ENCODE measurements around the gene CRNN.

The CRNN gene

DNA sequence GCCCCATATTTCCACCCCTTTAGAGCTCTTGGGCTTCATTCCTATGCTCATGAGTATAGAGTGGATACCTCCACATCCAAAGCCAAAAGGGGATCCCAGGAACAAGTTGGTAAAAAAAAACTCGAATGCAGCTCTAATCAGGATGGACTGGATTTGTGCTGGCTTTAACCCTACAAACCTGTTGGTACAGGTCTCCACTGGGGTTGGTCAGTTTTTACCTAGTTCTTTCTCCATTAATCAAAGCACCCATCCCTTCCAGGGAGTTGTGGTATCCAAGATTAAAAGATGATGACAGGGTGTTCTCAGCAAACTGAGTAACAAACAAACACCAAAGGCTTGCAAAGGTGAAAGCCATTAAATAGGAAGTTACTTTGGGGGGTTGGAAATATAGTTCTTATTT, 5.9 kb upstream of the CRNN start:
- no peak for DNase-seq (ENCODE audit: low read depth)

DNA sequence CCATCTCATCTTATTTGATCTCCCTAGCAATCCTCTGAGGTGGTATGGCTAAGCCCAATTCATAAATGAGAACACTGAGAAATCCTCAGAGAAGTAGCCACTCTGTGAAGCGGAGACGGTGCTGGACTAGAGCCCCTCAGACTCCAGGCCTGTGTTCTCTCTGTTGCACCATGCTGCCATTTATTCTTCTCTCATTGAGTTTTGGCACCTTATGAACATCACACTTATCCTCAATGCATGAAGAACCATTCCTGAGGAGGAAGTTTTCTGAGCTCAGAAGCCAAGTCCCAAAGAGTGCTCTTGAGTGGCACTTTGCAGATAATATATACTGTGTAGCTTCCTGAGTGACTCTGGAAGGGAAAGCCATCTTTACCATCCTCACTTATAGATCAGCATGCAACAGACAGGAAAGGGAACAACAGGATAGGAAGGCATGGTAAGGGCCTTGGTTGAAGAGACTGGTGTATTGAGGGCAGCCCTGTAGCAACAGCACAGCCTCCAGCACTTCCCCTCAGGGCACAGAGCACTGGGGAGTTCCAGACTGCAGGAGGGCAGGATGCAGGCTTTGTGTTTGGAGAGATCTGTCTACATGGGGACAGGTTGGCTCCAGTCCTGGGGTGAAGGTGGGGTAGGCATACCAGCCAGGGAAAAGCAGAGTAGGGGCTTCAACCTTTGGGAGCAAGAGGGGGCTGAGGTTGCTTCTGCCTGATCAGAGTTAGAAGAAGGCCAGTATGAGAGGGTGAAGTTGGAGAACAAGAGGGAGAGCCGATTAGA, 1.6 kb upstream of the CRNN start:
- no peak for DNase-seq (ENCODE audit: low read depth)

- no peak for DNase-seq (ENCODE audit: low read depth)
Observed at GRCh38 chr1:152412756-152413155, 1.3 kb downstream of the CRNN start.

- DNase-seq (ENCODE audit: low read depth) = no peak
Observed at GRCh38 chr1:152411134-152411533, 2.9 kb downstream of the CRNN start.

GRCh38 chr1:152410599-152410998, 3.5 kb downstream of the CRNN start:
- DNase-seq (ENCODE audit: low read depth) = no peak

DNA sequence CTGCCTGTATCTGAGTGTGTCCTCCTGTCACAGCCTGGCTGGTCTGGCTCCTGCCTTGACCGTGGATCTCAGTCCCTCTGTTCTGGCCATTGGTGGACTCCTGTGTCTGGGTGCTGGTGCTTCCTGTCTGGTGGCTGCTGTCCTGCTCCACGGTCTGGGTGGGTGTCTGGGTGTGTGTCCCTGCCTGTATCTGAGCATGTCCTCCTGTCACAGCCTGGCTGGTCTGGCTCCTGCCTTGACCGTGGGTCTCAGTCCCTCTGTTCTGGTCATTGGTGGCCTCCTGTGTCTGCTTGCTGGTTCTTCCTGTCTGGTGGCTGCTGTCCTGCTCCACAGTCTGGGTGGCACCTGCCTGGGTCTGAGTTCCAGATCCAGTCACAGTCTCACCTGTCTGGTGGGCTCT, 4.0 kb downstream of the CRNN start:
- no peak for DNase-seq (ENCODE audit: low read depth)

DNA sequence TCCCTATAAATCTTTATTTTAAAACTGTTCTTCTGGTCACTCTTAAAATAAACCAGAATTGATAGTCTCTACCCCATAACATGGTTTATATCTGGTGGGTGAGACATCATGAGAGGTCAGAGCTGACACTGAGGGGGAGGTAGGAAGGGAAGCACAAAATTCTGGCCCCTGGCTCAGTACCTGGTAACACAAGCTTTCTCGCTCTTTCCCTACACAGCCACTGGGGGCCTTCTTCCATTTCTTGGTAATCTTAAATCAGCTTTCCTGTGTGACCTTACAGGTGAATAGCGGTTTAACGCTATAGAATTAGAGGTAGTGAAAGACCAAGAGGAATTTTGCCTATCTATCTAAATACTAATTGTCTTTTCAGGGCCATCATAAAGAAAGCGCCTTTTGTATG, 5.4 kb downstream of the CRNN start:
- no peak for DNase-seq (ENCODE audit: low read depth)

- no peak for DNase-seq (ENCODE audit: low read depth)
Observed at GRCh38 chr1:152398812-152399698, 15.0 kb downstream of the CRNN start.

DNA sequence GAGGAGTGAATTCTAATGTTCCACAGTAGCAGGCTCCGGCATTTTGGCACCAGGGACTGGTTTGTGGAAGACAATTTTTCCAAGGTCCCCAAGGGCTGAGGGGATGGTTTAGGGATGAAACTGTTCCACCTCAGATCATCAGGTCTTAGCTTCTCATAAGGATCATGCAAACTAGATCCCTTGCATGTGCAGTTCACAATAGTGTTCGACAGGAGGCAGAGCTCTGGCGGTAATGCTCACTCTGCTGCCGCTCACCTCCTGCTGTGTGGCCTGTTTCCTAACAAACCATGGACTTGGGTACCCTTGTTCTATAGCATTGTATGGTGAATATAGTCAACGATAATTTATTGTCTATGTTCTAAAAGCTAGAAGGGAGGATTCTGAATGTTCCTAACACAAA, 16.6 kb downstream of the CRNN start:
- no peak for DNase-seq (ENCODE audit: low read depth)

- DNase-seq (ENCODE audit: low read depth) = no peak
Observed at GRCh38 chr1:152394151-152394550, 19.9 kb downstream of the CRNN start.

- no peak for DNase-seq (ENCODE audit: low read depth)
Observed at GRCh38 chr1:152392909-152393308, 21.2 kb downstream of the CRNN start.

DNA sequence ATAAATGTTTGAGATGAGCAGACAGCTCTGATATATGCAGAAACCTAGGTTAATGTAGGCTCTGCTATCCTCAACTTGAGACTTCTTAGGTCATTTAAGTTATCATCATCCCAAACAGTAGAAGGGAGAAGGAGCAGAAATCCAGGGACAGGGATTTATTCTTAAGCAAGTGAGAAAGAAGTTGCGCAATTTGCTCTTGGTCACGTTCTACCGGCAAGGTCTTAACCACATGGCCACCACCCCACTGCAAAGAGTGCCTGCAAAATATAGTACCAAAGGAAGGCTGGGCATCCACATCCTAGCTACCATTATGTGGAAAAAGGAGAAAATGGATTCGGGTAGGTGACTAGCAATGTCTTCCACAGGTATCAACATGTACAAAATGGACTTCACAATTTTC, 25.2 kb downstream of the CRNN start:
- DNase-seq (ENCODE audit: low read depth) = no peak

DNA sequence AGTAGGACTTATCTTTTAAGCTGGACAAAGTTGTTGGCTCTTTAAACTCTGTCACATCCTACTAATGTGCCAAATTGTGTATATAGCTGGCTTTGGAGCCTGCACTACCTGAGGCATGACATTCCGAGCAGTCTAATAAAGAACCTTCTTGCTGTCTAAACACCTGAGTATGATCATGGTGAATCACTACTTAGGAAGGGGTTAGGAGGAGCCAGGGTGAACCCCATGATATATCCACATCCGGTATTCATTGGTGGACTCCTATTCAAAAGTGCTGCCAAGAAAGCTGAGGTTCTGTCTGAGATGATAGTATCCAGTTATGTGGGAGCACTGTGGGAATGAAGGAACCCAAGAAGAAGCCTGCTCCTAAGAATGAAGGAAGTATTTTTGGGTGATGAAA, 27.1 kb downstream of the CRNN start:
- DNase-seq (ENCODE audit: low read depth) = no peak

GRCh38 chr1:152380932-152381331, 33.1 kb downstream of the CRNN start:
- DNase-seq (ENCODE audit: low read depth) = no peak

DNA sequence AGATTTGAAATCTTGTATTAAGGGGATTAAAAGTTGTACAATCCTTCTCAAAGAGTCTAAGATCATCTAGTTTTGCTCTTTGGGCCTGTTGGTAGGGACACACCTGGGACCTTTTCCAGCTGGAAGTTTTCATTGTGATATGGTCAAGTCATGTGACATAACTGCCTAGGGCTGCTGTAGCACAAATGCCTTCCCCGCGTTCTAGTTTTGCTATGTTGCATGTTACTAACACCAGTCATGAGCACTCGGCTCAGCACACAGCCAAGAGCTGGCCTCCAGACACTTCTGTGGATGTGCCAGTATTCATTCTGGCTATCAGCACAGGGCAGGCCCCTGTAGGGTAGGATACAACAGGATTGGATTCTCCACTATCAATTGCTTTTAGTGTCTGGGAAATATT, 39.6 kb downstream of the CRNN start:
- no peak for DNase-seq (ENCODE audit: low read depth)

GRCh38 chr1:152372672-152373071, 41.4 kb downstream of the CRNN start:
- DNase-seq (ENCODE audit: low read depth) = no peak

GRCh38 chr1:152367436-152367835, 46.6 kb downstream of the CRNN start:
- DNase-seq (ENCODE audit: low read depth) = no peak

GRCh38 chr1:152359906-152360305, 54.2 kb downstream of the CRNN start, which contains the start of gene FLG2:
FLG2 (minus strand) TSS chr1:152360006; CDS start chr1:152358884, 1,122 bp downstream.
- no peak for DNase-seq (ENCODE audit: low read depth)
